A549 (cell line): ENCODE data around the gene SKI. TPM values are rescaled to one million over a fixed set of nuclear protein-coding genes. Genes with fewer than 3 reads are reported as not detected.

Source experiments
- ATAC-seq, 2 experiments: fragments of 200-7000 bp in 1 of 2; fragments of >200 bp in 1 of 2; cut with Nextera tagmentation in 1 of 2; cut with Tn5 transposase in 1 of 2; 3 replicates each; pipeline versions ENCODE4 v1.8.0 to v1.9.1; 2018 to 2020; ENCODE audit warnings: mild to moderate bottlenecking in 1 of 2, moderate library complexity in 1 of 2
- CTCF ChIA-PET: fragments of 300-600 bp; sonication (Branson Sonifier 250); formaldehyde crosslinking; extraction: SDS; loops from one replicate; lab custom pipeline; 2021; ENCODE audit warnings: antibody characterized with exemption, inconsistent platforms; lab: Yijun Ruan, JAX
- POLR2A ChIA-PET: fragments of 350-600 bp; formaldehyde crosslinking; extraction: SDS; loops from one replicate; lab custom pipeline; 2021; ENCODE audit warnings: antibody characterized with exemption, inconsistent platforms; lab: Yijun Ruan, JAX
- DNase-seq, 2 experiments: peaks; one replicate each; pipeline versions ENCODE4 v3.0.0 to v3.0.0-alpha.2; 2011 to 2016; ENCODE audit warnings: low read depth in 1 of 2, low spot score in 1 of 2
- FAIRE-seq: peaks from 2 replicates; lab custom pipeline; 2011; peaks lifted over from hg19 to GRCh38; lab: Jason Lieb, UNC
- H3K27ac ChIP-seq, 2 experiments: fragments of >200 bp; sonication (Bioruptor Twin); formaldehyde crosslinking; 3 replicates each; pipeline ENCODE4 v1.5.1; 2016 to 2017
- H3K4me1 ChIP-seq: fragments of >200 bp; sonication (Bioruptor Twin); formaldehyde crosslinking; 3 replicates; pipeline ENCODE4 v1.6.1; 2016
- H3K4me2 ChIP-seq: fragments of >200 bp; sonication (Bioruptor Twin); formaldehyde crosslinking; 3 replicates; pipeline ENCODE4 v1.6.1; 2016
- H3K4me3 ChIP-seq: fragments of >200 bp; sonication (Bioruptor Twin); formaldehyde crosslinking; 3 replicates; pipeline ENCODE4 v1.5.1; 2016
- H3K9me3 ChIP-seq: fragments of >200 bp; sonication (Bioruptor Twin); formaldehyde crosslinking; 3 replicates; pipeline ENCODE4 v1.6.1; 2016
- ATOH8 ChIP-seq: fragments of 250-450 bp; sonication (Bioruptor Pico); IDR thresholded peaks from 2 replicates; pipeline ENCODE4 v1.5.0; 2020; ENCODE audit warnings: low read depth, mild to moderate bottlenecking, moderate library complexity
- CHD4 ChIP-seq: fragments of 200-600 bp; sonication (generic); IDR thresholded peaks from 2 replicates; pipeline ENCODE4 v1.6.1; 2016; ENCODE audit warnings: antibody characterized with exemption, mild to moderate bottlenecking, borderline replicate concordance
- CTCF ChIP-seq: fragments of >200 bp; sonication (Bioruptor Twin); formaldehyde crosslinking; IDR thresholded peaks from 3 replicates; pipeline ENCODE4 v1.5.1; 2016
- EHMT2 ChIP-seq: fragments of 200-600 bp; sonication (generic); IDR thresholded peaks from 2 replicates; pipeline ENCODE4 v1.6.1; 2016; ENCODE audit warnings: antibody characterized with exemption, low read depth, mild to moderate bottlenecking, moderate library complexity
- EP300 ChIP-seq, 2 experiments: fragments of >200 bp; sonication (Bioruptor Twin); formaldehyde crosslinking; IDR thresholded peaks; 2 replicates in 1 of 2; 3 replicates in 1 of 2; pipeline ENCODE4 v1.6.1; 2016 to 2017
- FOXS1 ChIP-seq: fragments of 250-450 bp; sonication (Bioruptor Pico); IDR thresholded peaks from 2 replicates; pipeline ENCODE4 v1.5.0; 2020; ENCODE audit warnings: mild to moderate bottlenecking, moderate library complexity
- HDAC2 ChIP-seq: fragments of 200-600 bp; sonication (generic); IDR thresholded peaks from 2 replicates; pipeline ENCODE4 v1.6.1; 2016
- HES2 ChIP-seq: fragments of >200 bp; sonication (Bioruptor Twin); formaldehyde crosslinking; IDR thresholded peaks from 2 replicates; pipeline ENCODE4 v1.6.1; 2016
- HEYL ChIP-seq: fragments of 250-450 bp; sonication (Bioruptor Pico); IDR thresholded peaks from 2 replicates; pipeline ENCODE4 v1.8.0; 2021; ENCODE audit warnings: mild to moderate bottlenecking, moderate library complexity
- HMGXB4 ChIP-seq: fragments of 250-450 bp; sonication (Bioruptor Pico); IDR thresholded peaks from 2 replicates; pipeline ENCODE4 v1.5.0; 2021; ENCODE audit warnings: mild to moderate bottlenecking, moderate library complexity, borderline replicate concordance
- HOXA7 ChIP-seq: fragments of 250-450 bp; sonication (Bioruptor Pico); IDR thresholded peaks from 2 replicates; pipeline ENCODE4 v1.5.0; 2020; ENCODE audit warnings: mild to moderate bottlenecking, moderate library complexity
- HOXB13 ChIP-seq: fragments of 250-450 bp; sonication (Bioruptor Pico); IDR thresholded peaks from 2 replicates; pipeline ENCODE4 v1.5.0; 2020; ENCODE audit warnings: low read depth, mild to moderate bottlenecking, moderate library complexity
- JUN ChIP-seq, 2 experiments: fragments of >200 bp; sonication (Bioruptor Twin); formaldehyde crosslinking; IDR thresholded peaks; 2 replicates in 1 of 2; 3 replicates in 1 of 2; pipeline ENCODE4 v1.6.1; 2016 to 2017
- JUNB ChIP-seq: fragments of >200 bp; sonication (Bioruptor Twin); formaldehyde crosslinking; IDR thresholded peaks from 2 replicates; pipeline ENCODE4 v1.6.1; 2016
- MAX ChIP-seq: IDR thresholded peaks from 2 replicates; pipeline ENCODE4 v1.6.1; 2012
- MYC ChIP-seq: IDR thresholded peaks from 2 replicates; pipeline ENCODE4 v1.6.1; 2012; ENCODE audit warnings: mild to moderate bottlenecking, inconsistent platforms, low read length, improper control_type of control experiment, borderline replicate concordance
- NR3C1 ChIP-seq: fragments of >200 bp; sonication (Bioruptor Twin); formaldehyde crosslinking; IDR thresholded peaks from 3 replicates; pipeline ENCODE4 v1.6.1; 2017
- PHF8 ChIP-seq: fragments of 200-600 bp; sonication (generic); IDR thresholded peaks from 2 replicates; pipeline ENCODE4 v1.6.1; 2016; ENCODE audit warnings: low read depth, mild to moderate bottlenecking, antibody characterized with exemption, moderate library complexity, borderline replicate concordance
- RAD21 ChIP-seq, 2 experiments: fragments of >200 bp in 1 of 2; sonication (Bioruptor Twin) in 1 of 2; formaldehyde crosslinking in 1 of 2; IDR thresholded peaks in 1 of 2; conservative IDR thresholded peaks in 1 of 2; 2 replicates in 1 of 2; 3 replicates in 1 of 2; pipeline ENCODE4 v1.6.1; 2012 to 2018; ENCODE audit warnings: inconsistent platforms in 1 of 2
- REST ChIP-seq: fragments of 200-600 bp; sonication (generic); IDR thresholded peaks from 2 replicates; pipeline ENCODE4 v1.6.1; 2016; ENCODE audit warnings: antibody characterized with exemption, mild to moderate bottlenecking, moderate library complexity
- RFX5 ChIP-seq: fragments of 450-650 bp; IDR thresholded peaks from 2 replicates; pipeline ENCODE4 v1.7.1; 2014; ENCODE audit warnings: antibody characterized with exemption, mild to moderate bottlenecking, moderate library complexity
- SMC3 ChIP-seq: fragments of >200 bp; sonication (Bioruptor Twin); formaldehyde crosslinking; IDR thresholded peaks from 3 replicates; pipeline ENCODE4 v1.6.1; 2018; ENCODE audit warnings: inconsistent platforms
- ZSCAN20 ChIP-seq: fragments of 250-450 bp; sonication (Bioruptor Pico); IDR thresholded peaks from 2 replicates; pipeline ENCODE4 v1.8.0; 2022; ENCODE audit warnings: mild to moderate bottlenecking, moderate library complexity
- WGBS: methylation state at CpG from one replicate; pipeline ENCODE4 v1.1.6; 2017; ENCODE audit errors: missing lambda C conversion rate; 5-methylcytosine and 5-hydroxymethylcytosine counted together
- polyA plus RNA-seq, 4 experiments: library from polyadenylated mRNA; depleted of rRNA in 3 of 4; stranded (reverse); fragments of >200 nt; fragmentation: RNase III in 1 of 4; extraction: RNeasy Plus Mini Kit Qiagen cat#74134 plus additional on column Dnase treatment in 1 of 4; gene quantifications; 2 replicates in 3 of 4; 3 replicates in 1 of 4; pipeline ENCODE4 v1.2.3, GENCODE V29; 2011 to 2017

Gene SKI
- polyA plus RNA-seq, 2 of the 4 experiments (the other 2 are of a cell fraction): 2.8 to 12.0 TPM

- ChIA-PET CTCF (interaction anchor here (0.7 to 2.6 kb wide), 14 partner anchors 8 to 120 kb away, joined by 3 to 15 read pairs (median 4); partner anchors contain the start of gene FAAP20), POLR2A (interaction anchor here (1.3 to 1.7 kb wide), 3 partner anchors 67 to 120 kb away, joined by 4 to 6 read pairs (median 4); partner anchors contain the start of gene FAAP20)
- Histone ChIP-seq H3K9me3 (no peaks in the 10 kb centered on the region), H3K27ac (peak overlapping the region; percentile 88 to 100), H3K4me3 (peak overlapping the region; percentile 85), H3K4me1 (peaks cover 34% of the 10 kb centered on the region), H3K4me2 (peak overlapping the region; percentile 74)
- FAIRE-seq (no peak), ATAC-seq (peak in 1 of 2 experiments; percentile 15; a peak in 3 of 6 replicates), DNase-seq (peak; percentile 35 to 67)
- 0% methylated on average over 6 of the region's 91 CpGs for WGBS
- TF ChIP-seq RAD21 (conservative IDR thresholded peaks at IDR 0.05 in 1 of 2, IDR thresholded peaks at IDR 0.05 in 1 of 2): peak in 1 of 2 experiments; percentile 35; a peak in 2 of 5 replicates
- peak; percentile 59 for TF ChIP-seq SMC3
- TF ChIP-seq HMGXB4: no peak
- TF ChIP-seq PHF8: no peak
- TF ChIP-seq HOXB13 (CRISPR knock-in tag): no peak
- no peak for TF ChIP-seq HDAC2
- peak in 1 of 2 experiments; percentile 44; a peak in 1 of 5 replicates for TF ChIP-seq JUN (IDR thresholded peaks at IDR 0.05)
- TF ChIP-seq EHMT2: no peak
- no peak for TF ChIP-seq FOXS1
- TF ChIP-seq MYC: no peak
- no peak for TF ChIP-seq RFX5
- TF ChIP-seq CTCF: peak; percentile 69
These were observed 86.9 kb downstream of the SKI start for GRCh38 chr1:2314803-2315673.

- H3K4me1 ChIP-seq: peaks cover 33% of the 10 kb centered on the region
- 100% methylated on average over 5 of the region's 21 CpGs for WGBS
- peak overlapping the region; percentile 74 for H3K4me2 ChIP-seq
- H3K27ac ChIP-seq: peak overlapping the region; percentile 88 to 100; a peak in 4 of 6 replicates
- H3K4me3 ChIP-seq: no peak overlapping the region; the same call in 2 of the 3 replicates
- CTCF ChIA-PET: interaction anchor here (0.8 to 2.0 kb wide), 12 partner anchors 9 to 120 kb away, joined by 3 to 15 read pairs (median 4); partner anchors contain the start of gene FAAP20
- POLR2A ChIA-PET: interaction anchor here (1.3 to 1.7 kb wide), 3 partner anchors 66 to 121 kb away, joined by 4 to 6 read pairs (median 4); partner anchors contain the start of gene FAAP20
- no peaks in the 10 kb centered on the region for H3K9me3 ChIP-seq
- ATAC-seq (no peak), FAIRE-seq (no peak), DNase-seq (no peak)
- TF ChIP-seq EP300 (IDR thresholded peaks at IDR 0.05) (no peak), ZSCAN20 (no peak), HES2 (no peak), HOXA7 (no peak), CHD4 (no peak), JUNB (no peak), ATOH8 (no peak), MAX (no peak), HEYL (CRISPR knock-in tag) (no peak), REST (no peak), NR3C1 (no peak), HOXB13 (CRISPR knock-in tag) (no peak)
These were observed 87.7 kb downstream of the SKI start for GRCh38 chr1:2315674-2316450.
